ENCODE data around the gene CST3.
"Not testable (repeated sequence)": the region's sequence is repeated elsewhere in the genome, so short reads cannot be mapped to it uniquely, and the experiment has no call there.

The CST3 gene

DNA sequence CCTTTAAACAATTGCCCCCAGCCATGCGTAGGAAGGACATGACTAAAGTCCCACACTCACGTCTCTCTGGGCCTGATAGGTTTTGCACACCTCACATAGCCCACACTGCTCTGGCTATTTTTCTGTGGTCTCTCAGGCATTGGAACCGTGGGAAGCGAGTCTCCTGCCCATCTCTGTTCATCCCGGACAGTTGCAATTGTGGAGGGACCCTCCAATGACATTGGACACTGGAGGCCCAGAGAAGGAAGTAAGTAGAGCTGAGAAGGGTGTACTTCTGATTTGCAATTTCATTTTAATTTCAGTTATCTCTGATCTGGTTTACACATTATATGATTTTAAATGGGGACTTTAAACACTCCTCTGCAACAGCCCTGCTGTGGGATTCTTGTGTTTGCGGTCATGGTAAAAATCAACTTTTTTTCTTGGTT is 23.3 kb upstream of the CST3 start:
- peaks cover 13% of the 10 kb centered on the region for H3K27me3 ChIP-seq (ENCODE audit: insufficient read depth, low read length, poor library complexity)
- H3K9me3 ChIP-seq (ENCODE audit: insufficient read depth, low read length, severe bottlenecking): no peaks in the 10 kb centered on the region
- H3K9ac ChIP-seq (ENCODE audit: low read depth, low read length): no peak overlapping the region
- H3K79me2 ChIP-seq (ENCODE audit: insufficient read depth, low read length): no peaks in the 10 kb centered on the region
- TF ChIP-seq CTCF (IDR thresholded peaks at IDR 0.05; ENCODE audit: borderline replicate concordance, extremely low read depth, low read length, poor library complexity, severe bottlenecking): no peak
- TF ChIP-seq EZH2 (IDR thresholded peaks at IDR 0.05; ENCODE audit: borderline replicate concordance, low read depth, low read length, severe bottlenecking): no peak
- no peak overlapping the region for H3K4me3 ChIP-seq (ENCODE audit: low read depth in 1 of 2, low read length in 2 of 2)
- no peaks in the 10 kb centered on the region for H3K4me1 ChIP-seq (ENCODE audit: insufficient read depth, low read length)
- ATAC-seq (ENCODE audit: insufficient read depth, low read depth): no peak
- no peak overlapping the region for H3K4me2 ChIP-seq (ENCODE audit: insufficient read depth, low read length)
- no peak overlapping the region for H2AFZ ChIP-seq (ENCODE audit: low read depth, low read length)
- H4K20me1 ChIP-seq (ENCODE audit: insufficient read depth, low read length): no peaks in the 10 kb centered on the region
- no peak overlapping the region for H3K27ac ChIP-seq (ENCODE audit: low read length)
- H3K36me3 ChIP-seq (ENCODE audit: insufficient read depth, low read length): no peaks in the 10 kb centered on the region
- DNase-seq: no peak

- Histone ChIP-seq H3K36me3 (ENCODE audit: insufficient read depth, low read length) (no peaks in the 10 kb centered on the region), H4K20me1 (ENCODE audit: insufficient read depth, low read length) (no peaks in the 10 kb centered on the region), H2AFZ (ENCODE audit: low read depth, low read length) (no peak overlapping the region), H3K9ac (ENCODE audit: low read depth, low read length) (no peak overlapping the region), H3K27me3 (ENCODE audit: insufficient read depth, low read length, poor library complexity) (peaks cover 17% of the 10 kb centered on the region), H3K79me2 (ENCODE audit: insufficient read depth, low read length) (no peaks in the 10 kb centered on the region), H3K4me1 (ENCODE audit: insufficient read depth, low read length) (no peaks in the 10 kb centered on the region), H3K4me2 (ENCODE audit: insufficient read depth, low read length) (no peak overlapping the region), H3K4me3 (ENCODE audit: low read depth in 1 of 2, low read length in 2 of 2) (no peak overlapping the region), H3K27ac (ENCODE audit: low read length) (no peak overlapping the region), H3K9me3 (ENCODE audit: insufficient read depth, low read length, severe bottlenecking) (no peaks in the 10 kb centered on the region)
- TF ChIP-seq EZH2 (IDR thresholded peaks at IDR 0.05; ENCODE audit: borderline replicate concordance, low read depth, low read length, severe bottlenecking) (no peak), CTCF (IDR thresholded peaks at IDR 0.05; ENCODE audit: borderline replicate concordance, extremely low read depth, low read length, poor library complexity, severe bottlenecking) (no peak)
- no peak for DNase-seq
- no peak for ATAC-seq (ENCODE audit: insufficient read depth, low read depth)
Measured at GRCh38 chr20:23659989-23660837, 22.5 kb upstream of the CST3 start.

GRCh38 chr20:23659610-23659988 is 21.8 kb upstream of the CST3 start:
- not testable (repeated sequence) for H3K36me3 ChIP-seq (ENCODE audit: insufficient read depth, low read length); ATAC-seq (ENCODE audit: insufficient read depth, low read depth); DNase-seq; H3K4me2 ChIP-seq (ENCODE audit: insufficient read depth, low read length); H3K4me1 ChIP-seq (ENCODE audit: insufficient read depth, low read length); H3K4me3 ChIP-seq (ENCODE audit: low read depth in 1 of 2, low read length in 2 of 2); H3K9me3 ChIP-seq (ENCODE audit: insufficient read depth, low read length, severe bottlenecking); H4K20me1 ChIP-seq (ENCODE audit: insufficient read depth, low read length); H3K9ac ChIP-seq (ENCODE audit: low read depth, low read length); H3K27ac ChIP-seq (ENCODE audit: low read length); H2AFZ ChIP-seq (ENCODE audit: low read depth, low read length); H3K79me2 ChIP-seq (ENCODE audit: insufficient read depth, low read length)
- H3K27me3 ChIP-seq (ENCODE audit: insufficient read depth, low read length, poor library complexity): peaks cover 17% of the 10 kb centered on the region

DNA sequence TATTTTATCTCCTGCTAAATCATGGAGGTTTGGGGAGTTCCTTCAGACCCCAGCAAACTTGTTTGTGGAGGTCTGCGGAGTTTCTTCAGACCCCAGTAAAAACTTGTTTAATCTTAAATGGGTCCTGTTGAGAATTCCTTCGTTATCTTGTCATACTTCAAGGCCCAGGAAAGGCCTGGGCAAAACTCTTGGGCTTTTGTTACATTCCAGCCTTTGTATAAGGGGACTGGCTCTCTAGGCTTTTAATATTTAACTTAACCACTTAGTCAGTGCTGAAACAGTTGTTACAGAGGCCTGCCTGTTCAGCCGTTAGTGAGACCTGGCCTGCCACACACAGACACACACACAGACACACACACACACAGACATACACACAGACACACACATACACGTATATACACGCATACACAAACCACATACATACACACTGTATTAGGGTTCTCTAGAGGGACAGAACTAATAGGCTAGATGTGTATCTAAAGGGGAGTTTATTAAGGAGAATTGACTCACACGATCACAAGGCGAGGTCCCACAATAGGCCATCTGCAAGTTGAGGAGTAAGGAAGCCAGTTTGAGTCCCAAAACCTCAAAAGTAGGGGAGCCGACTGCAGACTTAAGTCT is 21.3 kb upstream of the CST3 start:
- no peak for ATAC-seq (ENCODE audit: insufficient read depth, low read depth)
- no peaks in the 10 kb centered on the region for H3K36me3 ChIP-seq (ENCODE audit: insufficient read depth, low read length)
- no peaks in the 10 kb centered on the region for H3K79me2 ChIP-seq (ENCODE audit: insufficient read depth, low read length)
- no peak overlapping the region for H2AFZ ChIP-seq (ENCODE audit: low read depth, low read length)
- peaks cover 18% of the 10 kb centered on the region for H3K27me3 ChIP-seq (ENCODE audit: insufficient read depth, low read length, poor library complexity)
- H3K4me3 ChIP-seq (ENCODE audit: low read depth in 1 of 2, low read length in 2 of 2): no peak overlapping the region
- H3K9me3 ChIP-seq (ENCODE audit: insufficient read depth, low read length, severe bottlenecking): no peaks in the 10 kb centered on the region
- no peak for TF ChIP-seq EZH2 (IDR thresholded peaks at IDR 0.05; ENCODE audit: borderline replicate concordance, low read depth, low read length, severe bottlenecking)
- TF ChIP-seq CTCF (IDR thresholded peaks at IDR 0.05; ENCODE audit: borderline replicate concordance, extremely low read depth, low read length, poor library complexity, severe bottlenecking): no peak
- no peak overlapping the region for H3K9ac ChIP-seq (ENCODE audit: low read depth, low read length)
- DNase-seq: no peak
- no peaks in the 10 kb centered on the region for H4K20me1 ChIP-seq (ENCODE audit: insufficient read depth, low read length)
- no peak overlapping the region for H3K27ac ChIP-seq (ENCODE audit: low read length)
- no peak overlapping the region for H3K4me2 ChIP-seq (ENCODE audit: insufficient read depth, low read length)
- no peaks in the 10 kb centered on the region for H3K4me1 ChIP-seq (ENCODE audit: insufficient read depth, low read length)

Measured in DND-41 (cell line).